H1 (cell line): Measurements from ENCODE around the gene ZWILCH. TPM values are rescaled to one million over a fixed set of nuclear protein-coding genes. Genes with fewer than 3 reads are reported as not detected.

Source experiments
- ASH2L ChIP-seq: fragments of 200-600, 300-600 bp; sonication (generic); IDR thresholded peaks from one replicate; pipeline ENCODE4 v1.7.1; 2017; ENCODE audit warnings: low read length
- POLR2AphosphoS5 ChIP-seq: IDR thresholded peaks from 2 replicates; pipeline ENCODE4 v1.6.1; 2011; ENCODE audit warnings: low read depth, low read length
- POU5F1 ChIP-seq: IDR thresholded peaks from 2 replicates; pipeline ENCODE4 v1.6.1; 2011; ENCODE audit warnings: low read depth, mild to moderate bottlenecking, low read length, moderate library complexity
- RFX5 ChIP-seq: IDR thresholded peaks from 2 replicates; pipeline ENCODE4 v1.6.1; 2011; ENCODE audit warnings: low read depth, low read length, improper control_type of control experiment, borderline replicate concordance
- polyA plus RNA-seq, 7 experiments: library from polyadenylated mRNA; depleted of rRNA in 3 of 7; stranded (reverse) in 5 of 7; unstranded in 2 of 7; fragments of >200 nt in 5 of 7; fragments of 200-250 nt in 2 of 7; gene quantifications; 1 replicate in 5 of 7; 2 replicates in 1 of 7; 4 replicates in 1 of 7; pipeline versions ENCODE4 v1.2.1 to v1.2.3, GENCODE V29; 2011 to 2013; ENCODE audit warnings: missing spikeins in 2 of 7, mixed read lengths in 2 of 7
- total RNA-seq: library from RNA; stranded (reverse); fragmentation: NEBNext Ultra II Directional; extraction: Animal tissue kit (Norgen Biotek cat#: 25700); gene quantifications from 2 replicates; pipeline ENCODE4 v1.2.1, GENCODE V29; 2021
- TF ChIP-seq, protein P1 (sequence below), 3 experiments: IDR thresholded peaks; 1 replicate in 2 of 3; 2 replicates in 1 of 3; pipeline versions ENCODE4 v1.5.1 to v1.6.1; 2011; ENCODE audit warnings: low read length in 3 of 3, mild to moderate bottlenecking in 3 of 3, inconsistent platforms in 2 of 3, low read depth in 1 of 3, moderate library complexity in 1 of 3; ENCODE audit not compliant: insufficient read depth in 1 of 3; ENCODE audit errors: control extremely low read depth in 1 of 3

The ZWILCH gene
- total and polyA plus RNA-seq, 2 of the 8 experiments (the other 6 are each of a cell fraction or from before 2014, with no cell fraction given), result 18.1 to 61.5 TPM

DNA sequence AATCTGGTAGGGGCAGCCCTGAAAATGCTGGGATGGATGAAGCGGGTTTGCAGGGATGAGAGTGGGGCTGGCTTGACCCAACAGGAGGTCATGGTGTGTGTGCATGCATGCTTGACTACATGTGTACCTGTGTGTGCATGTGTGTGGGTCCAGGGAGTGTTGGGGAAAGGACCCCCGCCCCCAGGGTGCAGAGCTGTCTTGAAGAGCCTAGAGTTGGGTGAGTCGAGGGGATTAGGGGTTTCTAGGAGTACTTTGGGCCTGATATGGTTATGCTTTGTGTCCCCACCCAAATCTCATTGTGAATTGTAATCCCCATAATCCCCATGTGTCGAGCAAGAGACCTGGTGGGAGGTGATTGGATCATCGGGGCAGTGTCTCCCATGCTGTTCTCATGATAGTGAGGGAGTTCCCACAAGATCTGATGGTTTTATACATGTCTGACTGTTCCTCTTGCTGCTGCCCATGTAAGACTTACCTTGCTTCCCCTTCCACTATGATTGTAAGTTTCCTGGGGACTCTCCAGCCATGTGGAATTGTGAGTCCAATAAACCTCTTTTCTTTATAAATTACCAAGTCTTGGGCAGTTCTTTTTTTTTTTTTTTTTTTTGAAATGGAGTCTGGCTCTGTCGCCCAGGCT is 65.8 kb downstream of the ZWILCH start (continued):
- TF ChIP-seq POU5F1, result no peak
- TF ChIP-seq, protein P1, sequence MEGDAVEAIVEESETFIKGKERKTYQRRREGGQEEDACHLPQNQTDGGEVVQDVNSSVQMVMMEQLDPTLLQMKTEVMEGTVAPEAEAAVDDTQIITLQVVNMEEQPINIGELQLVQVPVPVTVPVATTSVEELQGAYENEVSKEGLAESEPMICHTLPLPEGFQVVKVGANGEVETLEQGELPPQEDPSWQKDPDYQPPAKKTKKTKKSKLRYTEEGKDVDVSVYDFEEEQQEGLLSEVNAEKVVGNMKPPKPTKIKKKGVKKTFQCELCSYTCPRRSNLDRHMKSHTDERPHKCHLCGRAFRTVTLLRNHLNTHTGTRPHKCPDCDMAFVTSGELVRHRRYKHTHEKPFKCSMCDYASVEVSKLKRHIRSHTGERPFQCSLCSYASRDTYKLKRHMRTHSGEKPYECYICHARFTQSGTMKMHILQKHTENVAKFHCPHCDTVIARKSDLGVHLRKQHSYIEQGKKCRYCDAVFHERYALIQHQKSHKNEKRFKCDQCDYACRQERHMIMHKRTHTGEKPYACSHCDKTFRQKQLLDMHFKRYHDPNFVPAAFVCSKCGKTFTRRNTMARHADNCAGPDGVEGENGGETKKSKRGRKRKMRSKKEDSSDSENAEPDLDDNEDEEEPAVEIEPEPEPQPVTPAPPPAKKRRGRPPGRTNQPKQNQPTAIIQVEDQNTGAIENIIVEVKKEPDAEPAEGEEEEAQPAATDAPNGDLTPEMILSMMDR (IDR thresholded peaks at IDR 0.05; ENCODE audit: control extremely low read depth in 1 of 3, insufficient read depth in 1 of 3, low read depth in 1 of 3, low read length in 3 of 3), result no peak
- TF ChIP-seq ASH2L, result no peak
- TF ChIP-seq RFX5, result no peak
- TF ChIP-seq POLR2AphosphoS5, result no peak
